ENCODE measurements around the gene PHACTR1.
A peak's percentile ranks its signal among the peaks of the same experiment; 100 is the strongest.
"Not testable (repeated sequence)": the region's sequence is repeated elsewhere in the genome, so short reads cannot be mapped to it uniquely, and the experiment has no call there.

The PHACTR1 gene

GRCh38 chr6:12716298-12716916 is at the start of gene PHACTR1:
PHACTR1 (plus strand) TSS chr6:12716767.
- no peak for DNase-seq (ENCODE audit: low read depth, low spot score)

GRCh38 chr6:12666886-12667285 is 49.7 kb upstream of the PHACTR1 start:
- DNase-seq (ENCODE audit: low read depth, low spot score), result no peak

GRCh38 chr6:12675931-12676330 is 40.6 kb upstream of the PHACTR1 start:
- DNase-seq (ENCODE audit: low read depth, low spot score), result no peak

- no peak for DNase-seq (ENCODE audit: low read depth, low spot score)
These were observed 37.2 kb upstream of the PHACTR1 start for GRCh38 chr6:12679341-12679740.

GRCh38 chr6:12693122-12693521 is 23.4 kb upstream of the PHACTR1 start:
- DNase-seq (ENCODE audit: low read depth, low spot score), result no peak

- DNase-seq (ENCODE audit: low read depth, low spot score), result no peak
These were observed 18.3 kb upstream of the PHACTR1 start for GRCh38 chr6:12698298-12698697.

GRCh38 chr6:12704946-12705345 is 11.6 kb upstream of the PHACTR1 start:
- no peak for DNase-seq (ENCODE audit: low read depth, low spot score)

- DNase-seq (ENCODE audit: low read depth, low spot score), result no peak
These were observed 7.5 kb upstream of the PHACTR1 start for GRCh38 chr6:12709116-12709515.

GRCh38 chr6:12709556-12710232 is 6.9 kb upstream of the PHACTR1 start:
- DNase-seq (ENCODE audit: low read depth, low spot score), result no peak

GRCh38 chr6:12710921-12711320 is 5.6 kb upstream of the PHACTR1 start:
- no peak for DNase-seq (ENCODE audit: low read depth, low spot score)

GRCh38 chr6:12714022-12714421 is 2.5 kb upstream of the PHACTR1 start:
- DNase-seq (ENCODE audit: low read depth, low spot score), result no peak

GRCh38 chr6:12715437-12715836 is 1.1 kb upstream of the PHACTR1 start:
- DNase-seq (ENCODE audit: low read depth, low spot score), result no peak

- no peak for DNase-seq (ENCODE audit: low read depth, low spot score)
These were observed 789 bp downstream of the PHACTR1 start for GRCh38 chr6:12717356-12717755.

GRCh38 chr6:12718015-12718414 is 1.4 kb downstream of the PHACTR1 start:
- DNase-seq (ENCODE audit: low read depth, low spot score), result no peak

GRCh38 chr6:12719017-12719416 is 2.5 kb downstream of the PHACTR1 start:
- no peak for DNase-seq (ENCODE audit: low read depth, low spot score)

- no peak for DNase-seq (ENCODE audit: low read depth, low spot score)
These were observed 3.7 kb downstream of the PHACTR1 start for GRCh38 chr6:12720310-12720709.

GRCh38 chr6:12725263-12725662 is 8.7 kb downstream of the PHACTR1 start:
- DNase-seq (ENCODE audit: low read depth, low spot score), result no peak

GRCh38 chr6:12729467-12729866 is 12.9 kb downstream of the PHACTR1 start:
- no peak for DNase-seq (ENCODE audit: low read depth, low spot score)

GRCh38 chr6:12730809-12731208 is 14.2 kb downstream of the PHACTR1 start:
- not testable (repeated sequence) for DNase-seq (ENCODE audit: low read depth, low spot score)

GRCh38 chr6:12733876-12734275 is 17.3 kb downstream of the PHACTR1 start:
- no peak for DNase-seq (ENCODE audit: low read depth, low spot score)

- DNase-seq (ENCODE audit: low read depth, low spot score), result no peak
These were observed 19.2 kb downstream of the PHACTR1 start for GRCh38 chr6:12735786-12736185.

GRCh38 chr6:12748411-12748810 is 31.8 kb downstream of the PHACTR1 start:
- DNase-seq (ENCODE audit: low read depth, low spot score), result no peak

- peak; percentile 70 for DNase-seq (ENCODE audit: low read depth, low spot score)
These were observed 32.4 kb downstream of the PHACTR1 start for GRCh38 chr6:12748815-12749521.
